Measurements from ENCODE around the gene TADA2A.

The TADA2A gene, protein sequence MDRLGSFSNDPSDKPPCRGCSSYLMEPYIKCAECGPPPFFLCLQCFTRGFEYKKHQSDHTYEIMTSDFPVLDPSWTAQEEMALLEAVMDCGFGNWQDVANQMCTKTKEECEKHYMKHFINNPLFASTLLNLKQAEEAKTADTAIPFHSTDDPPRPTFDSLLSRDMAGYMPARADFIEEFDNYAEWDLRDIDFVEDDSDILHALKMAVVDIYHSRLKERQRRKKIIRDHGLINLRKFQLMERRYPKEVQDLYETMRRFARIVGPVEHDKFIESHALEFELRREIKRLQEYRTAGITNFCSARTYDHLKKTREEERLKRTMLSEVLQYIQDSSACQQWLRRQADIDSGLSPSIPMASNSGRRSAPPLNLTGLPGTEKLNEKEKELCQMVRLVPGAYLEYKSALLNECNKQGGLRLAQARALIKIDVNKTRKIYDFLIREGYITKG

DNA sequence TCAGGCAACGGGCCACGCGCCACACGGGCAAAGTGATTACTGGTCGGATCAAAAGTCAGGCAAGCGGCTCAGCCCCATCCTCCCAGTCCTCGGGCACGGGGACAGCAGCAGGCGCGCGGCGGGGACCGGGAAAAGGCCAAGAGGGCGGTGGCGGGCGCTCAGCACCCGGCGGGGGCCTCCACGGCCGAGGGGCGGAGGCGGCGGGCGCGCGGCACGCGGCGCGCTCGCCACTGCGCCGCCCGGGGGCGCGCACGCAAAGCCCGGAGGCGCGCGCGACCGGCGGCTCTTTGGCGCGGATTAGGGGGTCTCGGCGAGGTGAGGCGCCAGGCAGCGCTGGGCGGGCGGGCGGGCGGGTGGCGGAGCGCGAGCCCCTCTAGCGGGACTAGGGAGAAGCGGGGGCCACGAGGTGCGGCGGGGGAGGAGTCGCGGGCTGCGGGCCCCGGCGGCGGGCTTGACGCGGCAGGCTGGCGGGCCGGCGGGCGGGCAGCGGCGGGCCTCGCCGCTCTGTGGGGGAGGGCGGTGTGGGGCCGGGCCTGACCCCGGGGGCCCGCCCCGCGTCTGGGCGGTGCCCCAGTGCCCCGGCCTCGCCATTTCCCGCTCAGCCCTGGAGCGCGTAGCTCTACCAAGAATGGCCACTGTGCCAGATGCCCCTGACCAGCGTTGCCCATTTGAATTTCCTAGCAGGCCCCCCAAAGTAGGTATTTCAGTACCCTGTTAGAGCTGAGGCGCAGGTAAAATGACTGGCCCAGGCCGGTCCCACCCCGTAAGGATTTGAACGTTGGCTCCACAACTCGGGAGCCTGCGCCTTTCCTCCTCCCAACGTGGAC, at the start of gene TADA2A, which contains the start of gene ACACA:
Gene TADA2A, plus strand, starts transcription at position 252 of the 827 bp plus-strand sequence. CDS start 4,480 bp downstream, outside the sequence.
Gene ACACA, minus strand, starts transcription at position 202 of the 827 bp plus-strand sequence. CDS start 537 bp downstream, outside the sequence.
- DNase-seq = peak; percentile 49

DNA sequence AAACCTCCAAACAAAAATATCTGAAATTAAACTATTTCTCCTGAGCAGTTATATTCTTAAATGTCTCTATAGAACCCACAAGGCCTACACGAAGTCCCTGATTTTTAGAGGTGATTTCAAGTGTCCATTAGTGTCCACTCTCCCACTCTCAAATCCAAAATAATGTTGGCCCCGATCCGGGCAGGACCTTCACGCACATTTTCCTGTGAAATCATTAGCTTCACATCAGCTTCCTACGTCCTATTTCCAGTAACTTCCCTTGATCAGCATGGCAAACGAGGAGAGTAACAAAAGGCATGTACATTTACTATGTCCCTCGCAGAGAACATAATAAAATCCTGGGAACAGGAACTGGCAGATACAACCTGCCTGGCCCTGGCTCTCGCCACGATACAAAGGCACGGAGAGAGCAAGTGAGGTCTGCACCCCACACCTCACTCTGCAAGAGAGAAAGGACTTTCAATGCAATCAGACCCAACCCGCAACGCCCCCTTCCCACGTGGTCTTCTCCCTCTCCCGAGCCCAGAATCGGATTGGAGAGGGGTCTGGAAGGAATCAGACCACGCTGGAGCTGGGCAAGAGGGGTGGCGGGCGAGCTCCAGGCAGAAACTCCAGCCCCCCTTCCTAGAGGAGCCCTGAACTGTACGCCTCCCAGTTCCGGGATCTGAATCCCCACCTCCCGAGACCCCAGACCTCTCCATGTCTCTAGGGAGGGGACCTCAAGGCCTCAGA, 48.4 kb upstream of the TADA2A start:
- DNase-seq = peak; percentile 45

DNA sequence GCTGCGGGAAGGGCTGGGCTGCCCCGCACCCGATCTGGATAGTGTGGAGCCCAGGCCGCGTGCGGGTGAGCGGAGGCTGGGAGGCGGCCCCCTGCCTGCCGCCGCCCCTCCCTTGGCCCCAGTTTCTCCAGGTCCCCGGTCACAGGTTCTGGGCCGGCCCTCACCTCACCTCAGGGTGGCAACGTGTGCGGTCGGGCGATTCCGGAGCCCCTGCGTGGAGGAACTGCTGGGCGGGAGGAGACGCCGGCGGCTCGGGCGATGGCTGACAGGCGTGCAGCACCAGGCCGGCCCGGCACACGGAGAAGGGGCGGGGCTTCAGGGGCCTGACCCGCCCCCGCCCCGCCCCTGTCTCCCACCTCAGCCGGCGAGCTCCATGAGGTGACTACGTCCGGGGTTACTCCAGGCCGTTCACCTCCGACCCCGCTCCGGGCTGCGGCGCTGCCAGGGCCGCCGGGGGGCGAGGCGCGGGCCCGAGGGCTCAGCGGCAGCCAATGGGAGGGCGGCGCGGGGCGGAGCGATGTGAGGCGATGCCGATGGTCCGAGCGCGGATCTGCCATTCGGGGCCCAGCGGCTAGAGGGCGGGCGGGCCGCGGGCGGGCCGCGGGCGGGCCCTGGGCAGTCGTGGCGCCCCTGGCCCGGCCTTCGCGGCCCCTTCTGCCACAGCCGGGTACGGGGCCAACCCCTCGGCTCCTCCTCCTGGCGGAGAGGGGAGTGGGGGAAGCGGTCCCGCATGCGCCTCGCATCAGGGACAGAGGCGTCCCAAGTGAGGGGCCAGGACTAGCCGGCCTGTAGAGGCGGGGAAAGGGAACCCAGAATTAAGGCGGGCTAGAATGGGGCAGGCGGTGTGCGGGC, 47.6 kb upstream of the TADA2A start:
- peak; percentile 77 for DNase-seq

DNA sequence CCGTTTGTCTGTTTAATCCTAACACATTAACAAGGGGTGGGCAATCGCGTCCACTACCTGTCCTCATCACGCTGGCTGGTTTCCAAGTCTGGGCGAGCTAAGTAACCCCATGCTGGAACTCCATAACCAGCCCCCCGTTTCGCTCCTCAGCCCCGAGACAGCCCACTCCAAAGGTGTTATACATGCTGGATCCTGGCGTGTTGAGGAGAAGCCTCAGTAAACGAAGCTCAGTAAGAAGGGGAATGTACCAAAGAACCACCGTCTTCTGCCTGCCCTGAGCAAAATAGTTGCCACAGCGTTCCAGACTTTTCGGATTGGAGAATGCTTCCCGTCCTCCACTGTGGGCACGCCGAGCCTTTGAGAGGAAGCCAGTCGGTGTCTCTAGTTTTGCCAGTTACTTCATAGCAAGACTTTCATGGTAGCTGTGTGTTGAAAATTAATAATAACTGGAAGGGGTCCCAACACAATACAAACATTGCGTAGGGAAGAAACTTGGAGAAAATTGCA, 47.0 kb upstream of the TADA2A start:
- no peak for DNase-seq

DNA sequence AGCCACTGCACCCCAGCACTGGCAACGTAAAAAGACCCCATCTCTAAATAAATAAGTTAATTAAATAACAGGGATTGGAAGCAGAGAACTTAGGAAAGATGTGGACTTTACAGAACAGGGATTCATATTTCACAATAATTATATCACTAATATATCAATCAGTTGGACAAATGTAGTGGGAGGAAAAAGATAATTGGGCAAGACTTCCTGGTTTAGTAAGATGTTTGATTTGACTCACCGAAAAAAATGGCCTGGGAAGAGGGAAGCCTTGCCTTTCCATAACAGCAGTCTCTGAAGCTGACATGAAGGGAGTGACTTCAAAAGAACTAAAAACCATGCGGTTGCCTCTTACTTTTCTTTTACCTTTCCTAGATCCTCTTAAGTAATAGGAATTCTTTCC, 46.1 kb upstream of the TADA2A start:
- DNase-seq = no peak

DNA sequence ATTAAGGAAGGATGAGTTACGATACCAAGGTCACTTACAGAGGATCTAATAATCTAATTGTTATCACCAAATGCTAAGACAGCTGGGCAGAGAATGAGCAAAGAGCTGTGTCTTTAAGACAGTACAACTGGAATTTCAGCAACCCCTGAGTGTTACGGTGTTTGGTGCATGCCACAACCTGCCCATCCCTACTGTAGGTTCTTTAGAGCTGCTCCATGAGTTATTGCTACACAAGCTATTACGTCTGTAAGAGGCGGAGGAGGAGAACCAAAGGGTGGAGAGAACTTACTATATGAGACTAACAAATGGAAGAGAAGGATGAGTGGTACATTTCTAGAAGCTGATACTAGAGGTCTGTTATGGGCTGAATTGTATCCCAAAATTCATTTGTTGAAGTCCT, 45.1 kb upstream of the TADA2A start:
- DNase-seq = no peak

DNA sequence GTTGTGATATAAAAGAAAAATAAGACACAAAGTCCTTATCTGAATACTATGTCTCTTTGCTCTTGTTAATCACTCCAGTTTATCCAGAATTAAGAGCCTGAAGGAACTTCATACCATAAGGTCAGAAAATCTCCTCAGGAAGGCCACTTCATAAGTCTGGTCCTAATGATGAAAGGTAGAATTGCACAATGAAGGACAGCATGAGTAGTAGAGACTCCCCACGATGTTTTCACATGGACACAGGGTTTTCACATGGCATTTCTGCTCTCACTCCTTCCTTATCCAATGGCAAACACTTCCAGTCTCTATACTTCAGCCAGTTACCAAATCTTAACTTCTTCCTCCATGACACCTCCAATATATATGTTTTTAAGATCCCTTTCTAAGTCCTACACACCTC, 41.1 kb upstream of the TADA2A start:
- no peak for DNase-seq

DNA sequence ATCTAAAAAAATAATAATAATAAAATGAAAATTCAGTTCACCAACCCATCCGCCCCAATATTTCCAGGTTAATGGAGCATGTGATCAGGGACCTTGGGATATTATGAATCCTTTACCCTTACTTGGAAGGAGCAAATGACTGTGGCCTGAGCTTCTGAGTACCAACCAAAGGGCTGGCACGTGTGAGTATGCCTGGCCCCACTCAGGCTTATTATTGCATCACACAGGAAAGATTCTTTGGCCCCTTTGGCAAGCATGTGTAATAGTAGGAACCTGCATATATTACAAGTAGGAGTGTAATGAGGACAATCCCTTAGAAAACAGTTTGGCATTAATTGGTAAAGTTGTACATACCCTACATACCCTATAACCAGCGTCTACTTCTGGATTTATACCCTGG, 38.1 kb upstream of the TADA2A start:
- no peak for DNase-seq

DNA sequence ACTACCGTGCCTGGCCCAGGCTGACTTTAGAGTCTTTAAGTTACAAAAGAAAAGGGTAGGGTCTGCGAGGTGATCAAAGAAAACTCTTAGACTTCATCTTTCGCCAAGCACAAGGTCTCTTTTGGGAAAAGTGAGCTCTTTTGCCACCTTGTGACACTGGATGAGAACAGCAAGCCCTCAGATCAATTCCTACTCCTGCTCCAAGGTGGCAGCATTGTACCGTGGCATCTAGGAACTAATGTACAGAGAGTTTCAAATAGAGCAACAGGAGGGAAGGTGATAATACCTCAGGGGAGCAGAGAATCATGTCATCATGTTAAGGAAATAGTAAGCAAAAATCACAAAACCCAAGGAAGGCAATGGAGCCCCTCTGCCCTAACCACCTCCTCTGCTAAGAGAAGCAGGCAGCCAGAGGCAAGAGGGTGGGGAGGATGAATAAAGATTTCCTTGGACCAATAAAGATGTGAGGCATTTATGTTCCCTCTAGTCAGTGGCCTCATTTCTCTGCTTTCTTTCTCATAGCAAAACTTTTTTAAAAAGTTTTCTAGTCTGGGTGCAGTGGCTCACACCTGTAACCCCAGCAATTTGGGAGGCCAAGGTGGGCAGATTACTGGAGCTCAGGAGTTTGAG, 33.0 kb upstream of the TADA2A start:
- DNase-seq = peak; percentile 76

DNA sequence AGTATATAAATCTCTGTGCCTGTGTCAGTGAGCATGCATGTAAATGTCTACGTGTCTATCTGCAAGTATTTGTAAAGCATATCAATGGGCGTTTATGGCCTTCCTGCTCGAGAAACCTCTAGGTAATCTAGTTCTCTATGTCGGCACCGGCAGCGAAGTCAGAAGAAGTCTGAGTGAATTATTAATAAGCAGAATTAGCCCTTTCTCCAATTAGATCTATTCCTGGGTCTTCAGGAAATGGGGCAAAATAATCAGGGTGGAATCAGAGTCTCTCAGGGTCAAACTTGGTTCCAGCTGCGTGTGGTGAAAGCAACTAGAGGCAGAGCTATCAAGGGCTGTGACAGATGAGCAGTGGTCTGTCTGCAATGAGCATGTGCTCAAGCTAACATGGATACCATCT, 31.0 kb upstream of the TADA2A start, which contains the start of gene C17orf78:
Gene C17orf78, plus strand, starts transcription at position 280 of the 400 bp plus-strand sequence. Its CDS starts 108 bp downstream, at position 388.
- no peak for DNase-seq

DNA sequence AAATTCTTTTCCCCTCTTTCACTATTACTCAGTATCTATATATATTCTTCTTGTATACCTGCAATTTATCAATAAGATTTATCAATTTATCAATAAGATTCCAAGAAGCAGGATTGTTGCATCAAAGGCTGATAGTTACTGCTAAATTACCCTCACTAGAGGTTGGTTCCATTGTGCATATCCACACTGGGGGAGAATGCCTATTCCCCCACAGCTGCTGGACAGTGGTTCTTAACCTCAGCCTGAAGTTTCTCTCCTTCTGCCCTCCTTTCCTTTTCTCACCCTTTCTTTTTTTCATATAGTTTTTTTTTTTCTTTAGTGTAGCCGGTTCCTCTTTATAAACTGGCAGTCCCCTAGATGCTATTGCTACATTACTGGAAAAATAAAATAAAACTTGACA, 24.6 kb upstream of the TADA2A start:
- no peak for DNase-seq

DNA sequence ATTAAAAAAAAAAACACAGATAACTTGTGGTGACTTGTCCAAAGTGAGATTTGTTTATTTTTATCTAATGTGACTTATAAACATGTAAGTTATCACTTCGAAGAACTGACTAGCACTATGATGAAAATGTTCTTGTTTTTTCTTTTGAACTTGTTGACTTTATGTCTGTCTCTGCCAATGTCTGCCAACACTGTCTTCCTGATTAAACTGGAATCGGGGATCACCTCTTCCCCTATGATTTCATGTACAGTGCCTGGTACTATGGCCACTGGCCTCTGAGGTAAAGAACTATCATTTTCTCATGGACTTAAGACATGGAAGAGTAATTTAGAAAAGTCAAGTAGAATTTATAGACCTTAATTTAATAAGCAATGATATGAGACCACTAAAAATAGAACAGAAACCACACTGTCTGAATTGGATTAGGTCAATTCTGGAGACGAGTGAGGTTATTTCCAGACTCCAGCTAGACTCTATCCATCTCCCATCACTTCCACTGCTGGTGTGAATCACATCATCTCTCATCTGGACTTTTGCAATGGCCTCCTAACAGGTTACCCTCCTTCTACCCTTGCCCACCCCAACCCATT, 22.0 kb upstream of the TADA2A start:
- DNase-seq = no peak

DNA sequence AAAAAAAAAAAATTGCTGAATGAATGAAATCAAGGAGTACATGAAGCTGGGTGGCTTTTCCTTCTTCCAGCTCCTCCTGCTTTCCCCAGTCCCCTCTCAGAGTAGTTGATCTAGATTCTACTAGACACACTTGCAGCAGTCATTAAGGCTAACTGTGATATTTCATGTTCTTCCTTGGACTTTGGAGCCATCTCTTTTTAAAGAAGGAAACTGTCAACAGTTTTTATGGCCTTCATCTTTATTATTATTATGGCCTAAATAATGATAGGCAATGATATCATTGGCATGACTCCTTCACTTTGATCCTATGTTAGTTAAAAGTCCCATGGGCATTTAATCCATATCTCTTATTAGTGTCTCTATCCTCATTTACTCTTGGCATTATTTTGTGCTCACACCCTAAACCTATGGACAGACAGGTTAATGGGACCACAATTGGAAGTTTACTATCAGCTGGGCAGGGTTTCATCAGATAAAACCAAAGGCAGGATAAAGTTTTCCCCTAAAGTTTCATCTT, 21.2 kb upstream of the TADA2A start:
- DNase-seq = no peak

DNA sequence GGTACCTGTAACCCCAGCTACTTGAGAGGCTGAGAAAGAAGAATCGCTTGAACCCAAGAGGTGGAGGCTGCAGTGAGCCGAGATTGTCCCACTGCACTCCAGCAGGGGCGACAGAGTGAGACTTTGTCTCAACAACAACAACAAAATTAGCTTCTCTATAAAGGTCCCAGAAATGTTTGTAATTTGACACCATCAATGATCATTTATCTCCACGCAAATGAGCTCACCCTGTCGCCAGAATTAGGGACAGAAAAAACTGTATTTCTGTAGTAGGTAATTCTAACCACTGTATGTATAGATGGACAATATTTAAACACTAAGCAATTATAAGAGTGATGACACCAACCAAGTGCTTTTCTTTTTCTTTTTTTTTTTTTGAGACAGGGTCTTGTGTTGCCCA, 20.2 kb upstream of the TADA2A start:
- DNase-seq = no peak

DNA sequence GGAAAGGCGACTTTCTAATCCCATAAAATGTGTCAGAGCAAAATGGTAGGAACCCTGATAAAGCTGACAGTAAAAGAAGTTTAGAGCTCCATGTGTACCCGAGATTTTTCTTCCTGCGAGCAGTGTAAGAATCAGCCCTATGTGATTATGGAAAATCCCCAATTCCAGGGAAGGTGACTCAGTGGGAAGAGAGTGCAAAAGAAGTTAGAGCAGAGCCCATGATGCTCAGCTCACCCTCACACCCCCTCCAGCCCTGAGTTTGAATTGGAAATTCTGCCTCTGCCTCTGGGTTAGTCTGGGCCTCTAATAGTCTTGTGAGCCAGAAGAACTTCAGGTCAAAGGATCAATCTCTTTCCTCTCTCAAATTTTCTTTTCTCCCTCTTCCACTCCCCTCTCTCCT, 18.4 kb upstream of the TADA2A start:
- DNase-seq = no peak

DNA sequence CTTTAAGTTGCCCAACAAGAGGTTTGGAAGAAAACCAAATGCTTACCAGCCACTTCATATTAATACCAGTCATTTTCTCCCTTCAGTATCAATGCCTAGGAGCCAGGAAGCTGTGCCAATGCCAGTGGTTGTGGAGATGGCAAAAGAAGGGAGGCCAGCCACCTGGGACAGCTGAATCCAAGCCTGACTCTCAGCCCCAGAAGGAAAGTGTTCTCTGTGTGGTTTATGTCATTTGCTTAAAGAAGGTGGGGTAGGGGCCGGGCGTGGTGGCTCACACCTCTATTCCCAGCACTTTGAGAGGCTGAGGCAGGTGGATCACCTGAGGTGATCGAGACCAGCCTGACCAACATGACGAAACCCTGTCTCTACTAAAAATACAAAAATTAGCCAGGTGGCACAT, 17.5 kb upstream of the TADA2A start:
- DNase-seq = no peak

DNA sequence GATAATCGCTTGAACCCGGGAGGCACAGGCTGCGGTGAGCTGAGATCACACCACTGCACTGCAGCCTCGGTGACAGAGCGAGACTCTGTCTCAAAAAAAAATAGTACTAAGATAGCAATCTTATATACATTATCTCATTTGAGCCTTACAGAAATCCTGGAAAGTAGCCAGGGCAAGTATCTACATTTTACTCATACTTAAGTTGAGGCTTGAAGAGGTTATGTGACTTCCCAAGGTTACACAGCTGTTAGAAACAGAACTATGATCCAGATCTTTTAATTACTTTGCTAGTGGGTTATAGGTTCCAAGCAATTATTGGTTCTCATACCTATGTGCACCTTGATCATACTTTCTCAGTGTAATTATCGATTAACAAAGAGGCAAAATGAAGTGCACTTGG, 15.5 kb upstream of the TADA2A start:
- DNase-seq = no peak

DNA sequence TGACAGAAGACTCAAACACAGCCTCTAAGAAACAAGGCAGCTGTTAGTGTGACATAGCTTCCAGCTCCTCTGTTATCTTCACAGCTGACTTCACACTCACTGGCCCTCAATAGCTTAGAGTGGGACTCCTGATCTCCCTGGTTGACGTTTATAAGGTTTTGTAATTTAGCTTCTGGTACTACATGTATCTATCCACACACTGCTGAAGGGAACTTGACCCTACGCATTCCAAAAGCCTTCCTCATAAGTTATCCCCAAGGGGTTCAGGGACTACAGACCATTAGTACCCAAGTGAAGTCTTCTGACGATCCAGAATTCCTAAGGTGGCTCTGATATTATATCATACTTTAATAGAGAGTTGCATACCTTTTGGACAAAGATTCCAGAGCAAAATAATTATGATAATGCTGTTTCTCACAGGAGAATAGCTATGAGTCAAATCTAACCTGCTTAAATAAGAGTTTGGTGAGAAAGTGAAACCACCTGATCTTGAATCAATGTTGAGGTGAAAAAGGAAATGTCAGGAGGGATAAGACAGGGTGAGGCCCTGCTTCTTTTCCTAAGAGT, 14.6 kb upstream of the TADA2A start:
- DNase-seq = no peak

DNA sequence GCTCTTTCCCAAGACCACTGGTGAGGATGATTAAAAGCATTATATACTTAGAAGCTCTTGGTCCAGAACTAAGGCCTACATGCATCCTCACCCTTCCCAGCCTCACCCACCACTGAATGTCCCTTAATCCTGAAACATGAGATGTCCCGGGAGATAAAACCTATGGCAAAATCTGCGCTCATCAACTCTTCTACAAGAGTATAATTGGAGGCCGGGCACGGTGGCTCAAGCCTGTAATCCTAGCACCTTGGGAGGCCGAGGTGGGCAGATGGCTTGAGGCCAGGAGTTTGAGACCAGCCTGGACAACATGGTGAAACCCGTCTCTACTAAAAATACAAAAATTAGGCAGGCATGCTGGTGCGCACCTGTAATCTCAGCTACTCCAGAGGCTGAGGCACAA, 13.3 kb upstream of the TADA2A start:
- no peak for DNase-seq

DNA sequence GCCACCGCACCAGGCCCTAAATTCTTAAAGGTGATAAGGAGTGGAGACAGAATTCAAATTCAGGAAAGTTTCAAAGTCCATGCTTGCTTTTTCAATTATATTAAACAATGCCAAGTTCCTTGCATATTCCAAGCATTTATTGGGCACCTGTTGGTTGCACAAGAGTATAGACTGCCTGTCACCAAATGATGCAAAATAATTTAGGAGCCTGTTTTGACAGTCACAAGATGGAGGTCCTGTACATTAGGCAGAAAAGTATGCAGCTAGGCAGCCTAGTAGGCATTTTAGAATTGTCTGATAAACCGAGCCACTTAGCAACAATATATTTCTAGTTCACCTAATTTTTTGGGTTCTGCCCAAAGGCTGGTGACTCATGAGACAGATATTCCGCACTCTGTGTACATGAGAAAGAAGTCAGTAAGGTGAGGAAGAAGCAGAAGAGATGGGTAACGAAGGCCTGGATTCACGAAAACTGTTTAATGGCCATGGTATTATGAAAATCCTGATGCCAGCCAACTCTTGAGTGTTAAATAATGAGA, 7.4 kb upstream of the TADA2A start:
- no peak for DNase-seq
